PC-3 (cell line): ENCODE data around the gene TMEM235. TPM values are rescaled to one million over a fixed set of nuclear protein-coding genes. Genes with fewer than 3 reads are reported as not detected.

Experiments used
- ATAC-seq: fragments of 200-7000 bp; cut with Tn5 transposase; 2 replicates; pipeline ENCODE4 v1.9.1; 2020; ENCODE audit warnings: mild to moderate bottlenecking, moderate library complexity
- BruUV-seq: library from RNA; stranded (reverse); fragments of 400-500 nt; replicated peaks from 2 replicates; lab custom pipeline; 2021; lab: Mats Ljungman, UMichigan
- CTCF ChIA-PET: fragments of 300-600 bp; sonication (Branson Sonifier 250); formaldehyde crosslinking; loops from one replicate; lab custom pipeline; 2022; ENCODE audit warnings: antibody characterized with exemption; lab: Charles Lee
- POLR2A ChIA-PET: fragments of 300-600 bp; sonication (Branson Sonifier 250); formaldehyde crosslinking; loops from one replicate; lab custom pipeline; 2022; ENCODE audit warnings: antibody characterized with exemption; ENCODE audit not compliant: unreplicated experiment; lab: Charles Lee
- DNase-seq: peaks from one replicate; pipeline ENCODE4 v3.0.0-alpha.2; 2015
- H2AFZ ChIP-seq: fragments of 300-600 bp; sonication (generic); 2 replicates; pipeline ENCODE4 v1.6.0; 2016; ENCODE audit warnings: antibody characterized with exemption, low read length
- H3F3A ChIP-seq: fragments of 300-600 bp; sonication (generic); one replicate; pipeline ENCODE4 v1.6.0; 2017; ENCODE audit warnings: antibody characterized with exemption, low read length, control low read depth, mild to moderate bottlenecking; ENCODE audit not compliant: unreplicated experiment
- H3K27ac ChIP-seq: fragments of 300-600 bp; sonication (generic); 2 replicates; pipeline ENCODE4 v1.5.1; 2016; ENCODE audit warnings: mild to moderate bottlenecking, low read length
- H3K27me3 ChIP-seq: fragments of 300-600 bp; sonication (generic); 2 replicates; pipeline ENCODE4 v1.6.1; 2016; ENCODE audit warnings: low read length, mixed read lengths
- H3K36me3 ChIP-seq: fragments of 300-600 bp; sonication (generic); 2 replicates; pipeline ENCODE4 v1.6.1; 2016; ENCODE audit warnings: low read depth, mixed run types, low read length, mixed read lengths
- H3K4me1 ChIP-seq: fragments of 300-600 bp; sonication (generic); 2 replicates; pipeline ENCODE4 v1.5.1; 2016; ENCODE audit warnings: low read length; ENCODE audit not compliant: insufficient read depth
- H3K4me2 ChIP-seq: fragments of 300-600 bp; sonication (generic); 2 replicates; pipeline ENCODE4 v1.6.0; 2016; ENCODE audit warnings: low read length
- H3K4me3 ChIP-seq: fragments of 300-600 bp; sonication (generic); 2 replicates; pipeline ENCODE4 v1.5.1; 2016; ENCODE audit warnings: mild to moderate bottlenecking, low read length, mixed read lengths
- H3K79me2 ChIP-seq: fragments of 300-600 bp; sonication (generic); 2 replicates; pipeline ENCODE4 v1.6.1; 2017; ENCODE audit warnings: low read length, mixed read lengths
- H3K9ac ChIP-seq: fragments of 300-600 bp; sonication (generic); 2 replicates; pipeline ENCODE4 v1.6.0; 2016; ENCODE audit warnings: mild to moderate bottlenecking, low read length
- H3K9me2 ChIP-seq: fragments of 300-600 bp; sonication (generic); replicated peaks from 2 replicates; pipeline ENCODE4 v1.6.1; 2016; ENCODE audit warnings: mixed run types, low read length, mixed read lengths
- H3K9me3 ChIP-seq: fragments of 300-600 bp; sonication (generic); 2 replicates; pipeline ENCODE4 v1.6.1; 2016; ENCODE audit warnings: low read length, mixed read lengths
- H4K20me1 ChIP-seq: fragments of 300-600 bp; sonication (generic); 2 replicates; pipeline ENCODE4 v1.6.1; 2016; ENCODE audit warnings: low read length, mixed read lengths
- CTCF ChIP-seq: fragments of 300-600 bp; sonication (generic); conservative IDR thresholded peaks from 2 replicates; pipeline ENCODE4 v1.5.1; 2017; ENCODE audit warnings: antibody characterized with exemption, low read depth, mild to moderate bottlenecking, low read length
- EZH2 ChIP-seq: fragments of 300-600 bp; sonication (generic); IDR thresholded peaks from one replicate; pipeline ENCODE4 v1.6.1; 2017; ENCODE audit warnings: antibody characterized with exemption, mild to moderate bottlenecking, low read length; ENCODE audit not compliant: unreplicated experiment
- EZH2phosphoT487 ChIP-seq: fragments of 300-600 bp; sonication (generic); IDR thresholded peaks from 2 replicates; pipeline ENCODE4 v1.6.1; 2018; ENCODE audit warnings: mild to moderate bottlenecking, antibody characterized with exemption, low read length, borderline replicate concordance
- intact Hi-C: fragments of 100-400 bp; cut with micrococcal nuclease; formaldehyde crosslinking; loops from 2 replicates; pipeline ENCODE4 v1.9.0; 2023
- total RNA-seq: library from RNA; depleted of rRNA; stranded (reverse); fragments of >200 nt; gene quantifications from 2 replicates; pipeline ENCODE4 v1.2.3, GENCODE V29; 2014

Gene TMEM235
- total RNA-seq, 1 experiment from 2014 or later: not detected

- no peak overlapping the region for H3K9ac ChIP-seq
- no peak overlapping the region for H2AFZ ChIP-seq
- ATAC-seq: no peak
- H3K4me1 ChIP-seq: no peaks in the 10 kb centered on the region
- intact Hi-C loops: no loop called here
- CTCF ChIA-PET: no interaction called here
- no peaks in the 10 kb centered on the region for H4K20me1 ChIP-seq
- no peak overlapping the region for H3K4me3 ChIP-seq
- no peaks in the 10 kb centered on the region for H3K9me2 ChIP-seq
- no peaks in the 10 kb centered on the region for H3K79me2 ChIP-seq
- no TSS peak for BruUV-seq
- POLR2A ChIA-PET: no interaction called here
- no peaks in the 10 kb centered on the region for H3F3A ChIP-seq
- no peak for DNase-seq
- no peaks in the 10 kb centered on the region for H3K9me3 ChIP-seq
- no peak overlapping the region for H3K4me2 ChIP-seq
- no peak for TF ChIP-seq CTCF
- no peak for TF ChIP-seq EZH2phosphoT487
- TF ChIP-seq EZH2: no peak
- H3K27me3 ChIP-seq: 0 out of 2 replicates have a peak, but pooled peaks cover under 1% of the 10 kb centered on the region
- H3K36me3 ChIP-seq: no peaks in the 10 kb centered on the region
- H3K27ac ChIP-seq: no peak overlapping the region
Measured at GRCh38 chr17:78236362-78237127, 5.1 kb downstream of the TMEM235 start.

- intact Hi-C loops: no loop called here
- ChIA-PET CTCF (no interaction called here), POLR2A (no interaction called here)
- Histone ChIP-seq H3K9ac (no peak overlapping the region), H3K9me3 (no peaks in the 10 kb centered on the region), H2AFZ (no peak overlapping the region), H3K4me1 (peaks cover 5% of the 10 kb centered on the region), H3K27me3 (no peaks in the 10 kb centered on the region), H3K4me3 (no peak overlapping the region), H3K79me2 (no peaks in the 10 kb centered on the region), H3F3A (no peaks in the 10 kb centered on the region), H3K9me2 (no peaks in the 10 kb centered on the region), H3K4me2 (no peak overlapping the region), H3K36me3 (no peaks in the 10 kb centered on the region), H3K27ac (no peak overlapping the region), H4K20me1 (no peaks in the 10 kb centered on the region)
- no peak for ATAC-seq
- no TSS peak for BruUV-seq
- TF ChIP-seq EZH2phosphoT487 (no peak), CTCF (no peak), EZH2 (no peak)
- DNase-seq: no peak
Measured at GRCh38 chr17:78237401-78238012, 6.1 kb downstream of the TMEM235 start.
